Astrocyte (in vitro differentiated cells and primary cell): ENCODE measurements around the gene SMAD4. TPM values are rescaled to one million over a fixed set of nuclear protein-coding genes. Genes with fewer than 3 reads are reported as not detected.
"Not testable (repeated sequence)": the region's sequence is repeated elsewhere in the genome, so short reads cannot be mapped to it uniquely, and the experiment has no call there.

Source experiments
- DNase-seq: peaks from one replicate; pipeline ENCODE4 v3.0.0-alpha.2; 2010; ENCODE audit warnings: low read depth
- FAIRE-seq: peaks from 2 replicates; lab custom pipeline; 2011; peaks lifted over from hg19 to GRCh38; lab: Jason Lieb, UNC
- H2AFZ ChIP-seq: 2 replicates; pipeline ENCODE4 v1.6.0; 2012; ENCODE audit warnings: low read depth, low read length, inconsistent platforms
- H3K27ac ChIP-seq: 2 replicates; pipeline ENCODE4 v1.5.1; 2011; ENCODE audit warnings: low read depth, low read length, inconsistent platforms
- H3K27me3 ChIP-seq: 2 replicates; pipeline ENCODE4 v1.6.0; 2011; ENCODE audit warnings: low read length, inconsistent platforms; ENCODE audit not compliant: insufficient read depth
- H3K36me3 ChIP-seq: 2 replicates; pipeline ENCODE4 v1.5.1; 2011; ENCODE audit warnings: low read length, inconsistent platforms; ENCODE audit not compliant: insufficient read depth
- H3K4me1 ChIP-seq: 2 replicates; pipeline ENCODE4 v1.5.1; 2011; ENCODE audit warnings: low read length, inconsistent platforms; ENCODE audit not compliant: insufficient read depth
- H3K4me2 ChIP-seq: 2 replicates; pipeline ENCODE4 v1.6.0; 2012; ENCODE audit warnings: low read length, inconsistent platforms
- H3K4me3 ChIP-seq: 2 replicates; pipeline ENCODE4 v1.5.1; 2011; ENCODE audit warnings: low read depth, mild to moderate bottlenecking, low read length, inconsistent platforms; ENCODE audit not compliant: insufficient read depth
- H3K79me2 ChIP-seq: 2 replicates; pipeline ENCODE4 v1.6.0; 2012; ENCODE audit warnings: mild to moderate bottlenecking, low read length, inconsistent platforms; ENCODE audit not compliant: insufficient read depth
- H3K9ac ChIP-seq: 2 replicates; pipeline ENCODE4 v1.6.0; 2012; ENCODE audit warnings: mild to moderate bottlenecking, low read length, inconsistent platforms
- H3K9me3 ChIP-seq: 2 replicates; pipeline ENCODE4 v1.5.1; 2012; ENCODE audit warnings: low read depth, mild to moderate bottlenecking, low read length, inconsistent platforms; ENCODE audit not compliant: insufficient read depth
- H4K20me1 ChIP-seq: 2 replicates; pipeline ENCODE4 v1.6.0; 2012; ENCODE audit warnings: low read length, inconsistent platforms; ENCODE audit not compliant: insufficient read depth
- H3K27ac Mint-ChIP-seq: one replicate; pipeline ENCODE4 v1.8.0; 2021; ENCODE audit warnings: mild to moderate bottlenecking, mixed read lengths; ENCODE audit not compliant: unreplicated experiment
- H3K27me3 Mint-ChIP-seq: one replicate; pipeline ENCODE4 v1.8.0; 2021; ENCODE audit warnings: low read depth, mixed read lengths; ENCODE audit not compliant: unreplicated experiment
- H3K36me3 Mint-ChIP-seq: one replicate; pipeline ENCODE4 v1.8.0; 2021; ENCODE audit warnings: low read depth, mixed read lengths; ENCODE audit not compliant: unreplicated experiment
- H3K4me1 Mint-ChIP-seq: one replicate; pipeline ENCODE4 v1.8.0; 2021; ENCODE audit warnings: low read depth, mixed read lengths; ENCODE audit not compliant: unreplicated experiment
- H3K4me3 Mint-ChIP-seq: one replicate; pipeline ENCODE4 v1.8.0; 2021; ENCODE audit warnings: mild to moderate bottlenecking, moderate library complexity, mixed read lengths; ENCODE audit not compliant: unreplicated experiment
- H3K9me3 Mint-ChIP-seq: one replicate; pipeline ENCODE4 v1.8.0; 2021; ENCODE audit warnings: mild to moderate bottlenecking, mixed read lengths; ENCODE audit not compliant: unreplicated experiment
- EZH2 ChIP-seq: IDR thresholded peaks from 2 replicates; pipeline ENCODE4 v1.6.1; 2012; ENCODE audit warnings: mild to moderate bottlenecking, low read length, inconsistent platforms; ENCODE audit not compliant: insufficient read depth
- total RNA-seq: library from RNA; stranded (reverse); gene quantifications from 2 replicates; pipeline ENCODE4 v1.2.1, GENCODE V29; 2021
- TF ChIP-seq, protein P1 (sequence below): IDR thresholded peaks from 2 replicates; pipeline ENCODE4 v1.5.1; 2011; ENCODE audit warnings: low read depth, mild to moderate bottlenecking, inconsistent platforms, low read length, moderate library complexity; ENCODE audit not compliant: insufficient read depth

The SMAD4 gene
- total RNA-seq, 1 donor from 2014 or later, result 87.7 TPM

DNA sequence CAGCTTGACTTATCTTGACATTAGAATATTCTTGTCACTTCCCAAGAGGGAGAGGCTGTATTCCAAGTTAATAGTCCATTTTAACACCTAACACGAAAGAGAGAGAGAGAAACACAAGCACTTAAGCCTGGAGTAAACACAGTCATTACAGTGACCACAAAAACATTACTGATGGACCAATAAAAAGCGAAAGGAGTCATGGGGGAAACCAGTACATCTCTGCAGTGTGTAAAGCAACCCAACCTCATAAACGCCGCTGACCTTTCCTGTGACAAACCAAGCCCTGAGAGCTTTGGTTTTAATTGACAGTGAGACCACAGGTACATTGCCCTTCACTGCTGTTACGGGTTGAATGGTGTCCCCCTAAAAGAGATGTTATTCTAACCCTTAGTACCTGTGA lies 78.3 kb downstream of the SMAD4 start:
- no peaks in the 10 kb centered on the region for H3K36me3 ChIP-seq
- no peak for TF ChIP-seq EZH2
- no peak overlapping the region for H3K27ac ChIP-seq
- no peaks in the 10 kb centered on the region for H4K20me1 ChIP-seq
- Mint-ChIP-seq H3K9me3 (no peaks in the 10 kb centered on the region), H3K4me3 (no peak overlapping the region), H3K27ac (no peak overlapping the region), H3K27me3 (peaks cover 3% of the 10 kb centered on the region), H3K36me3 (no peaks in the 10 kb centered on the region), H3K4me1 (peaks cover 7% of the 10 kb centered on the region)
- DNase-seq (no peak), FAIRE-seq (no peak)
- no peak overlapping the region for H3K9ac ChIP-seq
- H3K4me3 ChIP-seq, result no peak overlapping the region
- H3K27me3 ChIP-seq, result no peaks in the 10 kb centered on the region
- no peak overlapping the region for H3K4me2 ChIP-seq
- H3K9me3 ChIP-seq, result no peaks in the 10 kb centered on the region
- H3K79me2 ChIP-seq, result no peaks in the 10 kb centered on the region
- no peak overlapping the region for H2AFZ ChIP-seq
- peaks cover 6% of the 10 kb centered on the region for H3K4me1 ChIP-seq

- peak overlapping the region; percentile 49 for H3K4me2 ChIP-seq
- no peak overlapping the region for H3K4me3 ChIP-seq
These were observed 80.2 kb downstream of the SMAD4 start for GRCh38 chr18:51110073-51110797.

DNA sequence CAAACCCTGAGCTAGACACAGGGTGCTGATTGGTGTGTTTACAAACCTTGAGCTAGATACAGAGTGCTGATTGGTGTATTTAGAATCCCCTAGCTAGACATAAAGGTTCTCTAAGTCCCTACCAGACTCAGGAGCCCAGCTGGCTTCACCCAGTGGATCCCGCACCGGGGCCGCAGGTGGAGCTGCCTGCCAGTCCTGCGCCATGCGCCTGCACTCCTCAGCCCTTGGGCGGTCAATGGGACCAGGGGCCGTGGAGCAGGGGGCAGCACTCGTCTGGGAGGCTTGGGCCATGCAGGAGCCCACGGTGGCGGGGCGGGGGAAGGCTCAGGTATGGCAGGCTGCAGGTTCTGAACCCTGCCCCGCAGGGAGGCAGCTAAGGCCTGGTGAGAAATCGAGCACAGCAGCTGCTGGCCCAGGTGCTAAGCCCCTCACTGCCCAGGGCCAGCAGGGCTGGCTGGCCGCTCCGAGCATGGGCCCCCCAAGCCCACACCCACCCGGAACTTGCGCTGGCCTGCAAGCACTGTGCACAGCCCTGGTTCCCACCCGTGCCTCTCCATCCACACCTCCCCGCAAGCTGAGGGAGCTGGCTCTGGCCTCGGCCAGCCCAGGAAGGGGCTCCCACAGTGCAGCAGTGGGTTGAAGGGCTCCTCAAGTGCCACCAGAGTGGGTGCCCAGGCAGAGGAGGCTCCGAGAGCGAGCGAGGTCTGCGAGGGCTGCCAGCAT lies 81.8 kb downstream of the SMAD4 start:
- not testable (repeated sequence) for H3K79me2 ChIP-seq, H3K36me3 ChIP-seq, H3K4me3 Mint-ChIP-seq, DNase-seq, H3K27ac ChIP-seq, H2AFZ ChIP-seq, H3K27me3 ChIP-seq, H3K27me3 Mint-ChIP-seq, H3K9ac ChIP-seq, H3K4me3 ChIP-seq, H3K4me1 ChIP-seq, H3K9me3 Mint-ChIP-seq, H3K4me1 Mint-ChIP-seq, H3K9me3 ChIP-seq, H4K20me1 ChIP-seq, FAIRE-seq, H3K4me2 ChIP-seq, H3K36me3 Mint-ChIP-seq, H3K27ac Mint-ChIP-seq

More at GRCh38 chr18:51110073-51110797, 80.2 kb downstream of the SMAD4 start:
- no peaks in the 10 kb centered on the region for H3K9me3 Mint-ChIP-seq
- Histone ChIP-seq H2AFZ (no peak overlapping the region), H3K27me3 (no peaks in the 10 kb centered on the region), H3K9ac (no peak overlapping the region), H3K27ac (no peak overlapping the region), H3K4me1 (peaks cover 6% of the 10 kb centered on the region), H3K36me3 (no peaks in the 10 kb centered on the region), H4K20me1 (no peaks in the 10 kb centered on the region), H3K79me2 (no peaks in the 10 kb centered on the region), H3K9me3 (no peaks in the 10 kb centered on the region)
- H3K36me3 Mint-ChIP-seq, result no peaks in the 10 kb centered on the region
- FAIRE-seq (no peak), DNase-seq (no peak)
- H3K4me1 Mint-ChIP-seq, result peaks cover 7% of the 10 kb centered on the region
- H3K27me3 Mint-ChIP-seq, result peaks cover 3% of the 10 kb centered on the region
- no peak overlapping the region for H3K27ac Mint-ChIP-seq
- H3K4me3 Mint-ChIP-seq, result no peak overlapping the region
- no peak for TF ChIP-seq EZH2
- TF ChIP-seq, protein P1, sequence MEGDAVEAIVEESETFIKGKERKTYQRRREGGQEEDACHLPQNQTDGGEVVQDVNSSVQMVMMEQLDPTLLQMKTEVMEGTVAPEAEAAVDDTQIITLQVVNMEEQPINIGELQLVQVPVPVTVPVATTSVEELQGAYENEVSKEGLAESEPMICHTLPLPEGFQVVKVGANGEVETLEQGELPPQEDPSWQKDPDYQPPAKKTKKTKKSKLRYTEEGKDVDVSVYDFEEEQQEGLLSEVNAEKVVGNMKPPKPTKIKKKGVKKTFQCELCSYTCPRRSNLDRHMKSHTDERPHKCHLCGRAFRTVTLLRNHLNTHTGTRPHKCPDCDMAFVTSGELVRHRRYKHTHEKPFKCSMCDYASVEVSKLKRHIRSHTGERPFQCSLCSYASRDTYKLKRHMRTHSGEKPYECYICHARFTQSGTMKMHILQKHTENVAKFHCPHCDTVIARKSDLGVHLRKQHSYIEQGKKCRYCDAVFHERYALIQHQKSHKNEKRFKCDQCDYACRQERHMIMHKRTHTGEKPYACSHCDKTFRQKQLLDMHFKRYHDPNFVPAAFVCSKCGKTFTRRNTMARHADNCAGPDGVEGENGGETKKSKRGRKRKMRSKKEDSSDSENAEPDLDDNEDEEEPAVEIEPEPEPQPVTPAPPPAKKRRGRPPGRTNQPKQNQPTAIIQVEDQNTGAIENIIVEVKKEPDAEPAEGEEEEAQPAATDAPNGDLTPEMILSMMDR, result peak; percentile 48

DNA sequence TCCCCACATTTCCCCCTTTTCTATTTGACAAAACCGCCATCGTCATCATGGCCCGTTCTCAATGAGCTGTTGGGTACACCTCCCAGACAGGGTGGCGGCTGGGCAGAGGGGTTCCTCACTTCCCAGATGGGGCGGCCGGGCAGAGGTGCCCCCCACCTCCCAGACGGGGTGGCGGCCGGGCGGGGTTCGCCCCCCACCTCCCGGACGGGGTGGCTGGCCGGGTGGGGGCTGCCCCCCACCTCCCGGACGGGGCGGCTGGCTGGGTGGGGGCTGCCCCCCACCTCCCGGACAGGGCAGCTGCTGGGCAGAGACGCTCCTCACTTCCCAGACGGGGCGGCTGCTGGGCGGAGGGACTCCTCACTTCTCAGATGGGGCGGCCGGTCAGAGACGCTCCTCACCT lies 87.0 kb downstream of the SMAD4 start:
- not testable (repeated sequence) for H3K4me3 ChIP-seq, H3K27ac Mint-ChIP-seq, FAIRE-seq, H3K79me2 ChIP-seq, H3K27me3 ChIP-seq, H3K36me3 ChIP-seq, H2AFZ ChIP-seq, H3K27ac ChIP-seq, H4K20me1 ChIP-seq, H3K4me1 Mint-ChIP-seq, H3K4me3 Mint-ChIP-seq, DNase-seq, H3K9me3 ChIP-seq, H3K27me3 Mint-ChIP-seq, H3K9ac ChIP-seq, H3K4me2 ChIP-seq, H3K4me1 ChIP-seq
- H3K36me3 Mint-ChIP-seq, result peaks cover 20% of the 10 kb centered on the region
- peaks cover 12% of the 10 kb centered on the region for H3K9me3 Mint-ChIP-seq

- not testable (repeated sequence) for H3K36me3 ChIP-seq, H3K27me3 ChIP-seq, H3K4me2 ChIP-seq, H3K9me3 ChIP-seq, DNase-seq, H3K79me2 ChIP-seq, H3K4me3 ChIP-seq, H4K20me1 ChIP-seq, H3K27me3 Mint-ChIP-seq, H3K4me1 Mint-ChIP-seq, FAIRE-seq, H3K4me3 Mint-ChIP-seq, H3K27ac ChIP-seq, H3K4me1 ChIP-seq, H2AFZ ChIP-seq, H3K9ac ChIP-seq, H3K27ac Mint-ChIP-seq
- Mint-ChIP-seq H3K36me3 (peaks cover 26% of the 10 kb centered on the region), H3K9me3 (peaks cover 19% of the 10 kb centered on the region)
These were observed 89.5 kb downstream of the SMAD4 start for GRCh38 chr18:51119561-51119960.
